ENCODE results near the gene TMEM86A. TPM values are rescaled to one million over a fixed set of nuclear protein-coding genes. Genes with fewer than 3 reads are reported as not detected.
"Not testable (repeated sequence)": the region's sequence is repeated elsewhere in the genome, so short reads cannot be mapped to it uniquely, and the experiment has no call there.

TMEM86A gene
- total and polyA plus RNA-seq, 11 donors = 2.3 to 13.1 (median 4.7) TPM

GRCh38 chr11:18657673-18658072 is 40.9 kb upstream of the TMEM86A start:
- Histone ChIP-seq H3K4me3 (no peak overlapping the region), H3K4me1 (no peaks in the 10 kb centered on the region), H3K27ac (no peak overlapping the region), H3K27me3 (no peaks in the 10 kb centered on the region), H3K9me3 (peaks cover 0 to 7% (median 0%) of the 10 kb centered on the region in 12 donors), H3K36me3 (no peaks in the 10 kb centered on the region)
- DNase-seq (no peak), ATAC-seq (no peak)
- 79 to 85% (median 82%) methylated on average over 5 of the region's 5 CpGs for WGBS, 4 donors
- no peak for TF ChIP-seq POLR2A (IDR thresholded peaks at IDR 0.05)
- TF ChIP-seq, protein P1, sequence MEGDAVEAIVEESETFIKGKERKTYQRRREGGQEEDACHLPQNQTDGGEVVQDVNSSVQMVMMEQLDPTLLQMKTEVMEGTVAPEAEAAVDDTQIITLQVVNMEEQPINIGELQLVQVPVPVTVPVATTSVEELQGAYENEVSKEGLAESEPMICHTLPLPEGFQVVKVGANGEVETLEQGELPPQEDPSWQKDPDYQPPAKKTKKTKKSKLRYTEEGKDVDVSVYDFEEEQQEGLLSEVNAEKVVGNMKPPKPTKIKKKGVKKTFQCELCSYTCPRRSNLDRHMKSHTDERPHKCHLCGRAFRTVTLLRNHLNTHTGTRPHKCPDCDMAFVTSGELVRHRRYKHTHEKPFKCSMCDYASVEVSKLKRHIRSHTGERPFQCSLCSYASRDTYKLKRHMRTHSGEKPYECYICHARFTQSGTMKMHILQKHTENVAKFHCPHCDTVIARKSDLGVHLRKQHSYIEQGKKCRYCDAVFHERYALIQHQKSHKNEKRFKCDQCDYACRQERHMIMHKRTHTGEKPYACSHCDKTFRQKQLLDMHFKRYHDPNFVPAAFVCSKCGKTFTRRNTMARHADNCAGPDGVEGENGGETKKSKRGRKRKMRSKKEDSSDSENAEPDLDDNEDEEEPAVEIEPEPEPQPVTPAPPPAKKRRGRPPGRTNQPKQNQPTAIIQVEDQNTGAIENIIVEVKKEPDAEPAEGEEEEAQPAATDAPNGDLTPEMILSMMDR (IDR thresholded peaks at IDR 0.05) = no peak
- intact Hi-C loops (cut with DNase I) = no loop called here

- DNase-seq; H3K27ac ChIP-seq; H3K4me3 ChIP-seq; H3K27me3 ChIP-seq; H3K9me3 ChIP-seq; ATAC-seq; H3K36me3 ChIP-seq; intact Hi-C loops (cut with DNase I): not testable (repeated sequence)
- WGBS, 4 donors = 56 to 85% (median 82%) methylated on average over 10 of the region's 10 CpGs
- peaks cover 0 to 17% (median 0%) of the 10 kb centered on the region in 12 donors for H3K4me1 ChIP-seq
These were observed 33.2 kb upstream of the TMEM86A start for GRCh38 chr11:18665353-18665872.

DNA sequence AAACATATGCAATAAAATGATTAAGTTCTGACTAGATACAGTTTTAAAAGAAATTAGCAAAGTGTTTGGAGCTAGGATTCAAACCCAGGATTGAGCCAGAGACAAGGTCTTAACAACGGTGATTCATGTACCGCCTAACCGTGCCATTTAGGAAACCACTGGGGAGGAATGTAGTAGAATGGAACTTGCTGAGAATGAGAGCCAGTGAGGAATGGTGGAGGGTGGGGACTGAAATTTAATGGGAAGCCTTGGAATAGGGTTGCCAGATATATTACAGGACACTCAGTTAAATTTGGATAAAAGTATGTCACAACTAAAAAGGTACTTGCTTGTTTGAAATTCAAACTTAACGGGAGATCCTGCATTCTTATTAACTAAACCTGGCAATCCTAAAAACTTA is 30.4 kb upstream of the TMEM86A start:
- ATAC-seq (no peak), DNase-seq (no peak)
- intact Hi-C loops (cut with DNase I) = no loop called here
- H3K4me3 ChIP-seq = no peak overlapping the region
- no peak overlapping the region for H3K27ac ChIP-seq
- 91 to 93% (median 92%) methylated on average over 4 of the region's 4 CpGs for WGBS, 4 donors
- peaks cover 0 to 22% (median 0%) of the 10 kb centered on the region in 12 donors for H3K4me1 ChIP-seq
- H3K27me3 ChIP-seq = no peaks in the 10 kb centered on the region
- no peak for TF ChIP-seq POLR2A (IDR thresholded peaks at IDR 0.05)
- H3K36me3 ChIP-seq = no peaks in the 10 kb centered on the region
- no peaks in the 10 kb centered on the region for H3K9me3 ChIP-seq

DNA sequence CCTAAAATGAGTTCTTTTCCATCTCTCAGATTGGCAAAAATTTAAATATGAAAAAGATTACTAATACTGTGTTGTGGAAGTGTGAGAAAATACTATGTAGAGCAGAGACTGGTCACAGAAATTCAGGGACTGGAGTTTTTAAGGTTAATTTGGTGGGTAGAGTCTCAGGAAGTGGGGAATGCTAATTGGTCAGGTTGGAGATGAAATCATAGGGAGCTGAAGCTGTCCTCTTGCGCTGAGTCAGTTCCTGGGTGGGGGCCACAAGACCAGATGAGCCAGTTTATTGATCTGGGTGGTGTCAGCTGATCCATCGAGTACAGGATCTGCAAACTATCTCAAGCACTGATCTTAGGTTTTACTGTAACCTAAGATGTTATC is 29.4 kb upstream of the TMEM86A start:
- no peak for ATAC-seq
- Histone ChIP-seq H3K27me3 (no peaks in the 10 kb centered on the region), H3K9me3 (no peaks in the 10 kb centered on the region), H3K4me1 (peaks cover 0 to 22% (median 0%) of the 10 kb centered on the region in 12 donors), H3K36me3 (no peaks in the 10 kb centered on the region), H3K27ac (no peak overlapping the region), H3K4me3 (no peak overlapping the region)
- TF ChIP-seq, protein P1 (IDR thresholded peaks at IDR 0.05) = no peak
- TF ChIP-seq POLR2A (IDR thresholded peaks at IDR 0.05) = no peak
- intact Hi-C loops (cut with DNase I) = no loop called here
- 33 to 41% (median 40%) methylated on average over 2 of the region's 2 CpGs for WGBS, 4 donors
- DNase-seq = no peak

DNA sequence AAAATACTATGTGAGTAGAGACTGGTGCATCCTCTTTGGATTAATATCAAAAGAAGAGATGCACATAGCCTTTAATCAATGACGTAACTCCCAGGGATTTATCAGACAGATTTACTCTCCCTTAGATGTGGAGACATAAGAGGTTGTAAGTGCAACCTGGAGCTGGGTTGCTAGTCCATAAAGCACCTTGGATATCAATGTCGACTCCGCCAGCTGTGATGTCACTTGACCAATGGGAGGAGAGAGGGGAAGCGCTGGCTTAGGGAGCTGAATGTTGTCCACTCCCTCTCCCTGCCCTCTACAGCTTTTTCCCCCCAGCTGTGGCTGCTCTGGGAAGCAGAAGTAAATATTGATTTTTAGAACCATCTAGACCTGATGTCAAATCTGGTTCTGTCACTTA is 28.9 kb upstream of the TMEM86A start:
- TF ChIP-seq, protein P1 (IDR thresholded peaks at IDR 0.05) = no peak
- no peak for TF ChIP-seq POLR2A (IDR thresholded peaks at IDR 0.05)
- H3K4me3 ChIP-seq = no peak overlapping the region
- peaks cover 0 to 22% (median 0%) of the 10 kb centered on the region in 12 donors for H3K4me1 ChIP-seq
- no peaks in the 10 kb centered on the region for H3K9me3 ChIP-seq
- H3K27ac ChIP-seq = no peak overlapping the region
- ATAC-seq (no peak), DNase-seq (no peak)
- WGBS, 4 donors = 77 to 80% (median 78%) methylated on average over 4 of the region's 4 CpGs
- intact Hi-C loops (cut with DNase I) = no loop called here
- no peaks in the 10 kb centered on the region for H3K27me3 ChIP-seq
- H3K36me3 ChIP-seq = no peaks in the 10 kb centered on the region

All from heart left ventricle (tissue), 16 donors.